Body of pancreas (tissue), 4 donors: ENCODE results near the gene LNPEP. TPM values are rescaled to one million over a fixed set of nuclear protein-coding genes. Genes with fewer than 3 reads are reported as not detected.

Source experiments
- ATAC-seq: fragments of 150-250 bp; one replicate; pipeline ENCODE4 v1.9.1; 2016
- DNase-seq, 4 donors: peaks; one replicate each; pipeline ENCODE4 v3.0.0-alpha.2; 2019
- H3K27ac ChIP-seq, 4 donors: fragments of 200-600 bp; sonication (generic); 1 replicate in 3 of 4; 2 replicates in 1 of 4; pipeline versions ENCODE4 v1.5.1 to v1.6.1; 2016 to 2019; ENCODE audit warnings: mild to moderate bottlenecking in 1 of 4, mixed read lengths in 1 of 4, moderate library complexity in 1 of 4
- H3K27me3 ChIP-seq, 2 donors: fragments of 200-600 bp; sonication (generic); one replicate each; pipeline ENCODE4 v1.6.0; 2016; ENCODE audit warnings: mild to moderate bottlenecking in 1 of 2
- H3K36me3 ChIP-seq, 2 donors: fragments of 200-600 bp; sonication (generic); replicated peaks in 1 of 2; 2 replicates each; pipeline ENCODE4 v1.5.1; 2016; ENCODE audit warnings: low read depth in 2 of 2; ENCODE audit not compliant: insufficient read depth in 1 of 2
- H3K4me1 ChIP-seq: fragments of 200-600 bp; sonication (generic); one replicate; pipeline ENCODE4 v1.6.0; 2016
- H3K4me3 ChIP-seq, 2 donors: fragments of 200-600 bp; sonication (generic); 1 replicate in 1 of 2; 2 replicates in 1 of 2; pipeline ENCODE4 v1.5.1; 2016 to 2019
- H3K9me3 ChIP-seq, 3 donors: fragments of 200-600 bp; sonication (generic); 1 replicate in 2 of 3; 2 replicates in 1 of 3; pipeline ENCODE4 v1.5.1; 2016
- POLR2A ChIP-seq, 3 donors: fragments of 450-650 bp; IDR thresholded peaks; one replicate each; pipeline ENCODE4 v1.6.1; 2016; ENCODE audit warnings: antibody characterized with exemption in 3 of 3, mild to moderate bottlenecking in 2 of 3
- whole genome bisulfite sequencing, 2 donors: methylation state at CpG; one replicate each; pipeline ENCODE4 v1.1.5; 2017; 5-methylcytosine and 5-hydroxymethylcytosine counted together
- intact Hi-C: fragments of 100-400 bp; cut with DNase I; formaldehyde crosslinking; loops from one replicate; pipeline ENCODE4 v1.15.1; 2023
- total RNA-seq, 2 donors: library from RNA; depleted of rRNA; stranded (reverse); fragments of >200 nt; gene quantifications; one replicate each; pipeline ENCODE4 v1.1.0, GENCODE V29; 2016
- TF ChIP-seq, protein P1 (sequence below), 7 experiments: fragments of 450-650 bp in 4 of 7; fragments of 200-600 bp in 3 of 7; sonication (generic) in 3 of 7; IDR thresholded peaks; one replicate each; pipeline ENCODE4 v1.5.1; 2016 to 2019; ENCODE audit warnings: antibody characterized with exemption in 7 of 7

The LNPEP gene
- total RNA-seq, 2 donors from 2014 or later: 16.8 to 22.1 TPM

DNA sequence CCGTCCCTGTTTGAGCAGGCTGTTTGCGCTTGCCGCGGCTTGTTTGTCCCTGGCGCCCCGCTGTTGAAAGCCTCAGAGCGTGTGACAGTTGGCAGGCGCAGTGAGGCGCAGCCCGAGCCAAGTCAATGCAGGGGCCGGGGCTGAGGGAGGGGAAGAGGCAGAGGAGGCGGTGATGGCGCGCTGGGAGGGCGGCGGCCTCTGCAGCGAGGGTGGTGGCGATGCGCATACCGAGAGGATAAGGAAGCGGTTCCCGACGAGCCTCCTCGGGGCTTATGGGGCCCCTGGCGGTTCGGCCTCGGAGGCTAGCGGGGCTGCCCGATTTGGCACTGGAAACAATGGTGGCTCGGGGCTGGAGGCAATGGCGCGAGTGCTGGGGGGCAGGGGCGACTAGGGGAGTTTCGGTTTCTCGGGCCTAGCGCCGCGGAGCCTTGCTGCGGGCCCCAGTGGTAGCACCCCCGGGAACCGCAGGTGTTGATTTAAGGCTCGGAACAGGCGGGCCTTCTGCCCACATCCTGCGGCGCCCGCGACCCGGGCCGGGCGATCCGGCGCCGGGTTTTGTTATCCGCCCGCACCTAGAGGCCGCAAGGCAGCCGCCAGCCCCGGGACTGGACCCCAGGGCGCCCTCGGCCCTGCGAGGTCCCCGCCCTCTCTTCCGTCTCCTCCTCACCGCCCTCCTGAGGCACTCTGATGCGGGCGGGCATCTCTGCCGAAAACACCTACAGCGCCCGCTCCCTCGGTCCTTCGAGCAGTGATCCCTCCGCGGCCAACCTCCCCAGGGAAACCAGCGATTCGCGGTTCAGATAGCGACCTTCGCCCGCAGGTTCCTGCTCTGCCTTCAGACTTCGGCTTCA lies 947 bp upstream of the LNPEP start:
- peak overlapping the region; percentile 89 to 96 (median 96) for H3K27ac ChIP-seq
- 1% methylated on average over 23 to 71 of the region's 80 CpGs for WGBS, 2 donors
- H3K27me3 ChIP-seq: no peaks in the 10 kb centered on the region
- intact Hi-C loops: no loop called here
- DNase-seq (peak; percentile 92 to 94 (median 94)), ATAC-seq (peak; percentile 77)
- H3K4me1 ChIP-seq: peaks cover 37% of the 10 kb centered on the region
- H3K9me3 ChIP-seq: no peaks in the 10 kb centered on the region
- peak overlapping the region; percentile 68 to 91 for H3K4me3 ChIP-seq
- no peaks in the 10 kb centered on the region for H3K36me3 ChIP-seq
- TF ChIP-seq POLR2A (IDR thresholded peaks at IDR 0.05): peak; percentile 43 to 86 (median 83)
- TF ChIP-seq, protein P1, sequence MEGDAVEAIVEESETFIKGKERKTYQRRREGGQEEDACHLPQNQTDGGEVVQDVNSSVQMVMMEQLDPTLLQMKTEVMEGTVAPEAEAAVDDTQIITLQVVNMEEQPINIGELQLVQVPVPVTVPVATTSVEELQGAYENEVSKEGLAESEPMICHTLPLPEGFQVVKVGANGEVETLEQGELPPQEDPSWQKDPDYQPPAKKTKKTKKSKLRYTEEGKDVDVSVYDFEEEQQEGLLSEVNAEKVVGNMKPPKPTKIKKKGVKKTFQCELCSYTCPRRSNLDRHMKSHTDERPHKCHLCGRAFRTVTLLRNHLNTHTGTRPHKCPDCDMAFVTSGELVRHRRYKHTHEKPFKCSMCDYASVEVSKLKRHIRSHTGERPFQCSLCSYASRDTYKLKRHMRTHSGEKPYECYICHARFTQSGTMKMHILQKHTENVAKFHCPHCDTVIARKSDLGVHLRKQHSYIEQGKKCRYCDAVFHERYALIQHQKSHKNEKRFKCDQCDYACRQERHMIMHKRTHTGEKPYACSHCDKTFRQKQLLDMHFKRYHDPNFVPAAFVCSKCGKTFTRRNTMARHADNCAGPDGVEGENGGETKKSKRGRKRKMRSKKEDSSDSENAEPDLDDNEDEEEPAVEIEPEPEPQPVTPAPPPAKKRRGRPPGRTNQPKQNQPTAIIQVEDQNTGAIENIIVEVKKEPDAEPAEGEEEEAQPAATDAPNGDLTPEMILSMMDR (IDR thresholded peaks at IDR 0.05): peak in 3 of 7 experiments; percentile 22 to 33 (median 24)

DNA sequence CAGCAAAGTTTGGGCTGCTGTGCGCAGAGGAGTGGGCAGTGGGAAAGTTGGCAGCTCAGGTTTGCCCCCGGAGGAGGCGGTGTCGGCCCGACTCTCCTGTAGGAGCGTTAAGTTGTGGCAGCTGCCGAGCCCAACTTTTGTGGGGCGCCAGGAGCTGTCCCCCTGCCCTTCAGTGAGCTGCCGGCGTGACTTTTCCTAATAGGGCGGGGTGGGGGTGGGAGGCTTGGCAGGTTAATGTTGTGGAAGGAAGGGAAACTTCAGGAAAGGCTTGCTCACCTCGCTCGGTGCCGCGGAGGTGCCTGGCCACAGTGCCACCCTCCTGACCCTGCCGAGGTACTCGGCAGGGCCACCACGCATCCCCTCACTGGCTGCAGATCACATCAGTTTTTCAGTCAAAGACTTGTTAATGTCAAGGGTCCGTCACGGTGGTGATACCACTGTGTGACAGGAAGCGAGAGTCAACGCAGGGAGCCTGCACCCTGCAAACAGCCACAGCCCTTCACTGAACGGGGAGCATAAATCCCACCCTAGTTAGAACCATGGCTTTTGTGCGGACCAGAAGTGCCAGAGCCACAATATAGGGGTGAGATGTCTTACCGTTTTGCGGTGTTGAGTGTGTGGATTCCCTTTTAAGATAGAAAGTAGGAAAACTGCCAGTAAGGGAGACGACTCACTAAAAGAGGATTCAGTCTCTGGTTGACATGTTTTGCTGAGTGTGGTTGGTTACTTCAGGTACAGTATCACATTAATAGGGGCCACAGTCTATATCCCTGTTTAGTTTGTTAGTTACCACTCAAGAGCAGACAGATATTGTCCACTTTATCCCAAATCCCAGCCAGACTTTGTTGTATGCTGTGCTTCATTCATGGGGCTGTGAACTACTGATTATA lies 796 bp downstream of the LNPEP start:
- intact Hi-C loops: no loop called here
- Histone ChIP-seq H3K4me1 (peaks cover 36% of the 10 kb centered on the region), H3K36me3 (no peaks in the 10 kb centered on the region), H3K4me3 (peak overlapping the region; percentile 62 to 91), H3K9me3 (no peaks in the 10 kb centered on the region), H3K27me3 (no peaks in the 10 kb centered on the region), H3K27ac (peak overlapping the region; percentile 89 to 96 (median 96))
- TF ChIP-seq, protein P1 (IDR thresholded peaks at IDR 0.05): no peak
- TF ChIP-seq POLR2A (IDR thresholded peaks at IDR 0.05): no peak
- 0 to 1% methylated on average over 16 to 27 of the region's 27 CpGs for WGBS, 2 donors
- ATAC-seq: peak; percentile 1
- DNase-seq: peak; percentile 38 to 58 (median 44)

DNA sequence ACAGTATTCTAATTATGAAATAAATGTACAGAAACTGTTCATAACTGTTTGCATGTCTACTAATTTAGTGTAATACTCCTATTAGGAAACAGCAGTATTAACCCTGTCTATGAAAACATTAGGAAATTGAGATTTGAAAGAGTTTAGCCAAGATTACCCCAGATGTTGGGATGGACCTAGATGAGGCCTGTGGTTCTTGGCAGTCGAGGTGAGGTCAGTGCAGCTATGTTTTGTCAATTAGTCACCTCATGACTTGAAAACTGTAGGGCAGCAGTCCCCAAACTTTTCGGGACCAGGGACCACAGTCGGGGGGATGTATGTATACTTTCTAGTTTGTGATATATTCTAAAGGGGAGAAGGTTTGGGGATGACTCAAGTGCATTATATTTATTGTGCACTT lies 4.7 kb downstream of the LNPEP start:
- intact Hi-C loops: no loop called here
- Histone ChIP-seq H3K27ac (no peak overlapping the region), H3K36me3 (no peaks in the 10 kb centered on the region), H3K4me1 (peaks cover 17% of the 10 kb centered on the region), H3K9me3 (no peaks in the 10 kb centered on the region), H3K27me3 (no peaks in the 10 kb centered on the region), H3K4me3 (no peak overlapping the region)
- ATAC-seq: no peak
- 78 to 79% methylated on average over 3 of the region's 3 CpGs for WGBS, 2 donors
- DNase-seq: no peak
- TF ChIP-seq POLR2A (IDR thresholded peaks at IDR 0.05): no peak
- TF ChIP-seq, protein P1 (IDR thresholded peaks at IDR 0.05): no peak

DNA sequence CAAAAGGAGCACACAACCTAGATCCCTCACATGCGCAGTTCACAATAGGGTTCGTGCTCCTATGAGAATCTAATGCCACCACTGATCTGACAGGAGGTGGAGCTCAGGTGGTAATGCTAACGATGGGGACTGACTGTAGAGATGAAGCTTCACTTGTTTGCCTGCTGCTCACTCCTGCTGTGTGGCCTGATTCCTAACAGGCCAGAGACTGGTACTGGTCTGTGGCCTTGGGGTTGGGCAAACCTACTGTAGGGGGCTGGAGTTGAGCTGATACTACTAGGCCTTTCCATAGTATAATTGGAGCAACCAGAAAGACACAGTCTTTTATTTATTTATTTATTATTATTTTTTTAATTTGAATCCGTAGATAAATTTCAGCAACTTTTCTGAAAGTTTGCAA lies 5.3 kb downstream of the LNPEP start:
- Histone ChIP-seq H3K27ac (no peak overlapping the region), H3K27me3 (no peaks in the 10 kb centered on the region), H3K36me3 (no peaks in the 10 kb centered on the region), H3K4me3 (no peak overlapping the region), H3K4me1 (peaks cover 21% of the 10 kb centered on the region), H3K9me3 (no peaks in the 10 kb centered on the region)
- ATAC-seq (no peak), DNase-seq (no peak)
- intact Hi-C loops: no loop called here
- 68 to 70% methylated on average over 4 of the region's 4 CpGs for WGBS, 2 donors
- no peak for TF ChIP-seq POLR2A (IDR thresholded peaks at IDR 0.05)
- TF ChIP-seq, protein P1 (IDR thresholded peaks at IDR 0.05): no peak
